GM12878 (cell line): ENCODE data around the gene CR1. TPM values are rescaled to one million over a fixed set of nuclear protein-coding genes. Genes with fewer than 3 reads are reported as not detected.

Experiments used
- ATAC-seq: fragments of 200-7000 bp; cut with Tn5 transposase; 3 replicates; pipeline ENCODE4 v1.9.1; 2020; ENCODE audit warnings: mild to moderate bottlenecking, moderate library complexity
- BruUV-seq: library from RNA; stranded (reverse); fragments of 400-500 nt; replicated peaks from 2 replicates; lab custom pipeline; 2021; lab: Mats Ljungman, UMichigan
- CTCF ChIA-PET: fragments of 300-600 bp; sonication (Branson Sonifier 250); formaldehyde crosslinking; extraction: SDS; loops from one replicate; lab custom pipeline; 2021; ENCODE audit warnings: inconsistent platforms; lab: Yijun Ruan, JAX
- POLR2A ChIA-PET: fragments of 350-600 bp; formaldehyde crosslinking; extraction: SDS; loops from one replicate; lab custom pipeline; 2021; ENCODE audit warnings: inconsistent platforms; lab: Charles Lee
- RAD21 ChIA-PET: fragments of 300-600 bp; sonication (Branson Sonifier 250); formaldehyde crosslinking; loops from one replicate; lab custom pipeline; 2023; ENCODE audit warnings: antibody characterized with exemption; ENCODE audit not compliant: unreplicated experiment; lab: Charles Lee
- SMC1A ChIA-PET: fragments of 300-600 bp; sonication (Branson Sonifier 250); formaldehyde crosslinking; loops from one replicate; lab custom pipeline; 2023; ENCODE audit not compliant: unreplicated experiment, uncharacterized antibody; lab: Charles Lee
- DNase-seq: peaks from one replicate; pipeline ENCODE4 v3.0.0-alpha.2; 2011; ENCODE audit warnings: low read depth, low spot score
- FAIRE-seq: peaks from 3 replicates; lab custom pipeline; 2011; peaks lifted over from hg19 to GRCh38; lab: Jason Lieb, UNC
- H2AFZ ChIP-seq: 2 replicates; pipeline ENCODE4 v1.6.0; 2011; ENCODE audit warnings: low read depth, low read length, control low read depth; ENCODE audit not compliant: control insufficient read depth
- H3K27ac ChIP-seq: 2 replicates; pipeline ENCODE4 v1.5.1; 2011; ENCODE audit warnings: control low read depth; ENCODE audit not compliant: control insufficient read depth, insufficient read depth
- H3K27me3 ChIP-seq, 2 experiments: replicated peaks in 1 of 2; 2 replicates each; pipeline versions ENCODE4 v1.6.0 to v1.6.1; 2011; ENCODE audit warnings: low read length in 1 of 2; ENCODE audit not compliant: control insufficient read depth in 2 of 2, insufficient read depth in 2 of 2
- H3K36me3 ChIP-seq, 2 experiments: 2 replicates each; pipeline ENCODE4 v1.5.1; 2011; ENCODE audit warnings: low read length in 1 of 2; ENCODE audit not compliant: control insufficient read depth in 2 of 2, insufficient read depth in 2 of 2
- H3K4me1 ChIP-seq: 2 replicates; pipeline ENCODE4 v1.6.1; 2011; ENCODE audit warnings: mild to moderate bottlenecking, low read length, moderate library complexity, mixed read lengths; ENCODE audit not compliant: control insufficient read depth, insufficient read depth
- H3K4me2 ChIP-seq: 2 replicates; pipeline ENCODE4 v1.6.0; 2011; ENCODE audit warnings: control low read depth; ENCODE audit not compliant: control insufficient read depth, insufficient read depth
- H3K4me3 ChIP-seq: fragments of 200-600 bp; sonication (generic); 2 replicates; pipeline ENCODE4 v1.5.1; 2016
- H3K79me2 ChIP-seq: 2 replicates; pipeline ENCODE4 v1.6.0; 2011; ENCODE audit warnings: low read length; ENCODE audit not compliant: control insufficient read depth, insufficient read depth
- H3K9ac ChIP-seq: 2 replicates; pipeline ENCODE4 v1.8.0; 2011; ENCODE audit warnings: low read length, control low read depth, mixed read lengths; ENCODE audit not compliant: control insufficient read depth, insufficient read depth
- H3K9me3 ChIP-seq: replicated peaks from 3 replicates; pipeline ENCODE4 v1.5.1; 2011; ENCODE audit warnings: mild to moderate bottlenecking, low read length; ENCODE audit not compliant: control insufficient read depth, insufficient read depth
- H4K20me1 ChIP-seq: 2 replicates; pipeline ENCODE4 v1.6.0; 2011; ENCODE audit not compliant: control insufficient read depth, insufficient read depth
- CREM ChIP-seq: IDR thresholded peaks from 2 replicates; pipeline ENCODE4 v1.6.1; 2014; ENCODE audit warnings: antibody characterized with exemption, low read depth
- GATAD2B ChIP-seq: fragments of 450-650 bp; conservative IDR thresholded peaks from 2 replicates; pipeline ENCODE4 v1.6.1; 2017; ENCODE audit warnings: low read depth, mild to moderate bottlenecking, moderate library complexity
- HDGF ChIP-seq: fragments of 450-650 bp; IDR thresholded peaks from 2 replicates; pipeline ENCODE4 v1.6.1; 2016; ENCODE audit warnings: antibody characterized with exemption
- MTA2 ChIP-seq: fragments of 450-650 bp; IDR thresholded peaks from 2 replicates; pipeline ENCODE4 v1.6.1; 2016; ENCODE audit warnings: low read depth, mild to moderate bottlenecking, moderate library complexity
- NFYB ChIP-seq: IDR thresholded peaks from 2 replicates; pipeline ENCODE4 v1.6.1; 2011; ENCODE audit warnings: low read depth, mild to moderate bottlenecking, low read length, improper control_type of control experiment, moderate library complexity; ENCODE audit not compliant: insufficient read depth
- POLR2AphosphoS2 ChIP-seq: IDR thresholded peaks from 2 replicates; pipeline ENCODE4 v1.6.1; 2011; ENCODE audit warnings: low read depth, mild to moderate bottlenecking, low read length, improper control_type of control experiment, moderate library complexity
- POU2F2 ChIP-seq: IDR thresholded peaks from 3 replicates; pipeline ENCODE4 v1.6.1; 2011; ENCODE audit warnings: low read depth, mild to moderate bottlenecking, low read length, borderline replicate concordance
- RUNX3 ChIP-seq: IDR thresholded peaks from 2 replicates; pipeline ENCODE4 v1.6.1; 2012; ENCODE audit warnings: low read length, inconsistent platforms
- SRF ChIP-seq, 2 experiments: IDR thresholded peaks; 2 replicates each; pipeline ENCODE4 v1.6.1; 2011; ENCODE audit warnings: low read depth in 2 of 2, low read length in 2 of 2, mild to moderate bottlenecking in 1 of 2, moderate library complexity in 1 of 2
- SUZ12 ChIP-seq: fragments of 200-600 bp; sonication (generic); IDR thresholded peaks from one replicate; pipeline ENCODE4 v1.6.1; 2018; ENCODE audit warnings: antibody characterized with exemption, mild to moderate bottlenecking; ENCODE audit not compliant: unreplicated experiment
- TCF12 ChIP-seq: IDR thresholded peaks from 2 replicates; pipeline ENCODE4 v1.6.1; 2011; ENCODE audit warnings: low read depth, mild to moderate bottlenecking, low read length
- WGBS: methylation state at CpG from one replicate; pipeline ENCODE4 v1.1.6; 2016; ENCODE audit warnings: low lambda C conversion rate; ENCODE audit not compliant: insufficient replicate concordance, insufficient coverage; ENCODE audit errors: missing lambda C conversion rate; 5-methylcytosine and 5-hydroxymethylcytosine counted together
- in situ Hi-C: fragments of 300-500 bp; cut with MboI; formaldehyde crosslinking; loops from 9 replicates; pipeline ENCODE4 v1.14.3; 2018; ENCODE audit warnings: mixed read lengths
- intact Hi-C: fragments of 100-400 bp; cut with micrococcal nuclease; formaldehyde crosslinking; loops from one replicate; pipeline ENCODE4 v1.14.2; 2022; ENCODE audit not compliant: unreplicated experiment
- polyA plus RNA-seq, 11 experiments: library from polyadenylated mRNA; depleted of rRNA in 4 of 11; unstranded in 6 of 11; stranded (reverse) in 5 of 11; fragments of >200 nt; fragmentation: Nextera tagmentation in 4 of 11; fragmentation: Illumina TruSeq in 1 of 11; extraction: Ambion mirVana in 4 of 11; extraction: Trizol in 1 of 11; gene quantifications; 1 replicate in 1 of 11; 2 replicates in 10 of 11; pipeline versions ENCODE4 v1.2.1 to v1.2.3, GENCODE V29; 2011 to 2016; ENCODE audit warnings: inconsistent platforms in 2 of 11, missing spikeins in 2 of 11, low read depth in 1 of 11
- total RNA-seq, 4 experiments: library from RNA; depleted of rRNA in 3 of 4; stranded (reverse); fragments of >200 nt in 3 of 4; fragmentation: Illumina TruSeq in 1 of 4; extraction: Trizol in 1 of 4; gene quantifications; 2 replicates each; pipeline versions ENCODE4 v1.2.1 to v1.2.3, GENCODE V29; 2013 to 2021
- TF ChIP-seq, protein P1 (sequence below): IDR thresholded peaks from 2 replicates; pipeline ENCODE4 v1.6.1; 2011; ENCODE audit warnings: low read depth, low read length, improper control_type of control experiment, borderline replicate concordance

Gene CR1
- total and polyA plus RNA-seq, 10 of the 15 experiments (the other 5 are each of a cell fraction or from before 2014, with no cell fraction given): 0.30 to 8.0 (median 4.3) TPM

DNA sequence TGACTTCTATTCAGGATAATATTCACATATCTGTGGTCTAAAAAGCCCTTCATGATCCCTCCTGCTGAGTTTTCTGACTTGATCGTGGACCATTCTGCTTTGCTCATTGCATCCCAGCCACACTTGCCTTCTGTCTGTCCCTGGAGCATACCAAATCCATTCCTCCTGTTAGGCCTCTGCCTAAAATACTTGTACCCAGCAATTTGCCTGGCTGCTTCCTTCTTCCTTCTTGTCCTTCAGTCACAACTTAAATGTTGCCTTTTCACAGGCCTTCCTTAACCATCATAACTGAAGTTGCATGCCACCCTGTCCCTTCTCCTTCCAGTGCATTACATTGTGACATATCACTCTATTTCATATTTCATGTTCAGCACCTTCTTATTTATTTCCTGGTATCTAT lies 37.5 kb upstream of the CR1 start:
- Histone ChIP-seq H3K9ac (no peak overlapping the region), H4K20me1 (no peaks in the 10 kb centered on the region), H3K9me3 (no peaks in the 10 kb centered on the region), H3K4me3 (no peak overlapping the region), H3K27me3 (no peaks in the 10 kb centered on the region), H3K4me2 (no peak overlapping the region), H3K79me2 (peaks cover 31% of the 10 kb centered on the region), H3K4me1 (peaks cover 15% of the 10 kb centered on the region), H2AFZ (no peak overlapping the region), H3K36me3 (no peaks in the 10 kb centered on the region), H3K27ac (no peak overlapping the region)
- BruUV-seq: no TSS peak
- FAIRE-seq: no peak
- RAD21 ChIA-PET: no interaction called here
- in situ Hi-C loops (no loop called here), intact Hi-C loops (no loop called here)
- 0% methylated on average over 1 of the region's 1 CpG for WGBS
- DNase-seq: no peak
- CTCF ChIA-PET: no interaction called here
- ATAC-seq: no peak
- no peak for TF ChIP-seq POLR2AphosphoS2
- no peak for TF ChIP-seq MTA2
- no peak for TF ChIP-seq NFYB
- POLR2A ChIA-PET: no interaction called here
- SMC1A ChIA-PET: no interaction called here

DNA sequence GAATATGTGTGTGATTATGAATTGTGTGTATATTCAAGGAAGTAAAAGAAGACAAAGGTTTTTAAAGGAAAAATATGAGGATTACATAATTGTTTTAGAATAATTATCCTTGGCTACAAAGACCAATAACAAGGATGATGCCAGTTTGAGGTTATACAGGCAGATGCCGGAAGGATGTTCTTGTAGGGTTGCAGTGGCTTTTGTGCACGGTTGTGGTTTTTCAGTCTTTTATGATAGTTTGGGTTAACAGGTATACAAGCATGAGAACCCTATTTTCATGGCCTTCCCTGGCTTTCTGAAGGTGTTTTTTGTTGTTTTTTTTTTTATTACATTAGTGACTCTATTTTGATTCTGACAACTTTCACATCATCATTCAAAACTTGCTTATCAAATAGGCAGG lies 36.9 kb upstream of the CR1 start:
- intact Hi-C loops (no loop called here), in situ Hi-C loops (no loop called here)
- no peak overlapping the region for H3K9ac ChIP-seq
- no peaks in the 10 kb centered on the region for H3K27me3 ChIP-seq
- POLR2A ChIA-PET: no interaction called here
- DNase-seq (no peak), FAIRE-seq (no peak), ATAC-seq (no peak)
- SMC1A ChIA-PET: no interaction called here
- no peak for TF ChIP-seq POU2F2
- no peak for TF ChIP-seq TCF12
- no peak for TF ChIP-seq HDGF
- no peak for TF ChIP-seq NFYB
- TF ChIP-seq RUNX3: peak; percentile 86
- TF ChIP-seq SRF (IDR thresholded peaks at IDR 0.05; ENCODE audit: low read depth in 2 of 2, low read length in 2 of 2): 0 out of 4 replicates have a peak, but pooled peaks of 1 of the 2 experiments have one; percentile 26
- TF ChIP-seq GATAD2B: no peak
- TF ChIP-seq SUZ12: no peak
- TF ChIP-seq, protein P1, sequence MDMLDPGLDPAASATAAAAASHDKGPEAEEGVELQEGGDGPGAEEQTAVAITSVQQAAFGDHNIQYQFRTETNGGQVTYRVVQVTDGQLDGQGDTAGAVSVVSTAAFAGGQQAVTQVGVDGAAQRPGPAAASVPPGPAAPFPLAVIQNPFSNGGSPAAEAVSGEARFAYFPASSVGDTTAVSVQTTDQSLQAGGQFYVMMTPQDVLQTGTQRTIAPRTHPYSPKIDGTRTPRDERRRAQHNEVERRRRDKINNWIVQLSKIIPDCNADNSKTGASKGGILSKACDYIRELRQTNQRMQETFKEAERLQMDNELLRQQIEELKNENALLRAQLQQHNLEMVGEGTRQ: no peak
- TF ChIP-seq CREM: 0 out of 2 replicates have a peak, but pooled peaks have one; percentile 7
- H3K4me2 ChIP-seq: no peak overlapping the region
- CTCF ChIA-PET: no interaction called here
- no peaks in the 10 kb centered on the region for H4K20me1 ChIP-seq
- no TSS peak for BruUV-seq
- H3K4me1 ChIP-seq: peaks cover 15% of the 10 kb centered on the region
- H3K4me3 ChIP-seq: no peak overlapping the region
- H3K36me3 ChIP-seq: no peaks in the 10 kb centered on the region
- H3K79me2 ChIP-seq: peaks cover 31% of the 10 kb centered on the region
- WGBS: 4% methylated on average over 2 of the region's 2 CpGs
- H3K27ac ChIP-seq: no peak overlapping the region
- no peaks in the 10 kb centered on the region for H3K9me3 ChIP-seq
- RAD21 ChIA-PET: no interaction called here
- H2AFZ ChIP-seq: no peak overlapping the region
